Gastroesophageal sphincter (tissue), 4 donors: ENCODE results near the gene USP44. TPM values are rescaled to one million over a fixed set of nuclear protein-coding genes. Genes with fewer than 3 reads are reported as not detected.

Experiments used
- ATAC-seq: fragments of 150-250 bp; one replicate; pipeline ENCODE4 v1.9.1; 2016; ENCODE audit warnings: mild to moderate bottlenecking, moderate library complexity
- H3K27ac ChIP-seq, 4 donors: fragments of 200-600 bp; sonication (generic) in 3 of 4; 1 replicate in 3 of 4; 2 replicates in 1 of 4; pipeline ENCODE4 v1.5.1; 2016 to 2019
- H3K27me3 ChIP-seq: fragments of 200-600 bp; sonication (generic); one replicate; pipeline ENCODE4 v1.5.1; 2019
- H3K36me3 ChIP-seq, 2 donors: fragments of 200-600 bp; sonication (generic); one replicate each; pipeline ENCODE4 v1.5.1; 2019; ENCODE audit warnings: control low read depth in 1 of 2
- H3K4me1 ChIP-seq, 3 donors: fragments of 200-600 bp; sonication (generic); 1 replicate in 2 of 3; 2 replicates in 1 of 3; pipeline ENCODE4 v1.5.1; 2016 to 2019; ENCODE audit warnings: control low read depth in 2 of 3
- H3K4me3 ChIP-seq, 2 donors: fragments of 200-600 bp; sonication (generic); one replicate each; pipeline ENCODE4 v1.5.1; 2019; ENCODE audit warnings: mild to moderate bottlenecking in 1 of 2, moderate library complexity in 1 of 2
- H3K9me3 ChIP-seq, 3 donors: fragments of 200-600 bp; sonication (generic); one replicate each; pipeline ENCODE4 v1.5.1; 2017 to 2019; ENCODE audit warnings: control low read depth in 2 of 3
- CTCF ChIP-seq, 4 experiments: fragments of 200-600 bp in 2 of 4; fragments of 450-650 bp in 2 of 4; sonication (generic) in 1 of 4; IDR thresholded peaks; one replicate each; pipeline ENCODE4 v1.5.1; 2017 to 2019; ENCODE audit warnings: antibody characterized with exemption in 4 of 4, mild to moderate bottlenecking in 2 of 4, moderate library complexity in 2 of 4
- EP300 ChIP-seq: sonication (generic); formaldehyde crosslinking; IDR thresholded peaks from one replicate; pipeline ENCODE4 v1.6.1; 2017; ENCODE audit warnings: antibody characterized with exemption, mild to moderate bottlenecking
- POLR2A ChIP-seq, 2 donors: fragments of 450-650 bp; IDR thresholded peaks; one replicate each; pipeline ENCODE4 v1.6.1; 2017; ENCODE audit warnings: antibody characterized with exemption in 2 of 2, mild to moderate bottlenecking in 2 of 2, moderate library complexity in 1 of 2
- POLR2AphosphoS5 ChIP-seq: sonication (generic); formaldehyde crosslinking; IDR thresholded peaks from one replicate; pipeline ENCODE4 v1.6.1; 2017; ENCODE audit warnings: antibody characterized with exemption
- WGBS, 2 donors: methylation state at CpG; one replicate each; pipeline ENCODE4 v1.1.5; 2018; ENCODE audit warnings: low coverage in 1 of 2; 5-methylcytosine and 5-hydroxymethylcytosine counted together
- total RNA-seq, 4 donors: library from RNA; depleted of rRNA; stranded (reverse); fragments of >200 nt; gene quantifications; one replicate each; pipeline ENCODE4 v1.1.0, GENCODE V29; 2016

USP44 gene
- total RNA-seq, 4 donors from 2014 or later, result 5.9 to 9.7 (median 6.0) TPM

DNA sequence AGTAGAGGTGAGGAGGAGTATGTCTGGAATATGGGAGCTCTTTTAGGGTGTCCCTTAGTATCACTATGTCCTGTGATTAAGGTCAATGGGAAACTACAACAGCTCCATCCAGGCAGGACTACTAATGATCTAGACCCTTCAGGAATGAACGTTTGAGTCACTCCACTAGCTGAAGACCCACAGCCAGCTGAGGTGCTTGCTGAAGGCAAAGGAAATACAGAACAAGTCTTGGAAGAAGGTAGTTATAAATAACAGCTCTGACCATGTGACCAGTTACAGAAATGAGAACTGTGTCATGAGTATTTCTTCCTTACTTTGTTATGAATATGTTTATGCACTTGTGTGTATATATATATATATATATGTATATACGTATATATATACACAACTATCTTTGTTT, 40.5 kb upstream of the USP44 start:
- no peaks in the 10 kb centered on the region for H3K9me3 ChIP-seq
- H3K27ac ChIP-seq, result no peak overlapping the region
- H3K4me1 ChIP-seq, result peaks cover 0 to 9% (median 0%) of the 10 kb centered on the region in 3 donors
- no peaks in the 10 kb centered on the region for H3K27me3 ChIP-seq
- no peak for ATAC-seq
- H3K36me3 ChIP-seq, result no peaks in the 10 kb centered on the region
- TF ChIP-seq POLR2AphosphoS5 (no peak), POLR2A (IDR thresholded peaks at IDR 0.05) (no peak), CTCF (IDR thresholded peaks at IDR 0.05) (no peak), EP300 (no peak)
- 53 to 75% methylated on average over 1 to 2 of the region's 2 CpGs for WGBS, 2 donors
- no peak overlapping the region for H3K4me3 ChIP-seq

- Histone ChIP-seq H3K4me3 (no peak overlapping the region), H3K36me3 (no peaks in the 10 kb centered on the region), H3K27ac (no peak overlapping the region), H3K4me1 (peaks cover 0 to 9% (median 0%) of the 10 kb centered on the region in 3 donors), H3K27me3 (no peaks in the 10 kb centered on the region), H3K9me3 (no peaks in the 10 kb centered on the region)
- TF ChIP-seq POLR2A (IDR thresholded peaks at IDR 0.05) (no peak), EP300 (no peak), CTCF (IDR thresholded peaks at IDR 0.05) (no peak), POLR2AphosphoS5 (no peak)
- no peak for ATAC-seq
- WGBS, 2 donors, result 89 to 100% methylated on average over 2 of the region's 2 CpGs
Measured at GRCh38 chr12:95590775-95591174, 39.5 kb upstream of the USP44 start.

- no peaks in the 10 kb centered on the region for H3K27me3 ChIP-seq
- ATAC-seq, result no peak
- no peaks in the 10 kb centered on the region for H3K4me1 ChIP-seq
- no peaks in the 10 kb centered on the region for H3K9me3 ChIP-seq
- no peak for TF ChIP-seq EP300
- TF ChIP-seq POLR2A (IDR thresholded peaks at IDR 0.05), result no peak
- no peak for TF ChIP-seq CTCF (IDR thresholded peaks at IDR 0.05)
- TF ChIP-seq POLR2AphosphoS5, result no peak
- no peak overlapping the region for H3K4me3 ChIP-seq
- 75% methylated on average over 1 to 2 of the region's 2 CpGs for WGBS, 2 donors
- H3K27ac ChIP-seq, result no peak overlapping the region
- no peaks in the 10 kb centered on the region for H3K36me3 ChIP-seq
Measured at GRCh38 chr12:95583933-95584332, 32.7 kb upstream of the USP44 start.

DNA sequence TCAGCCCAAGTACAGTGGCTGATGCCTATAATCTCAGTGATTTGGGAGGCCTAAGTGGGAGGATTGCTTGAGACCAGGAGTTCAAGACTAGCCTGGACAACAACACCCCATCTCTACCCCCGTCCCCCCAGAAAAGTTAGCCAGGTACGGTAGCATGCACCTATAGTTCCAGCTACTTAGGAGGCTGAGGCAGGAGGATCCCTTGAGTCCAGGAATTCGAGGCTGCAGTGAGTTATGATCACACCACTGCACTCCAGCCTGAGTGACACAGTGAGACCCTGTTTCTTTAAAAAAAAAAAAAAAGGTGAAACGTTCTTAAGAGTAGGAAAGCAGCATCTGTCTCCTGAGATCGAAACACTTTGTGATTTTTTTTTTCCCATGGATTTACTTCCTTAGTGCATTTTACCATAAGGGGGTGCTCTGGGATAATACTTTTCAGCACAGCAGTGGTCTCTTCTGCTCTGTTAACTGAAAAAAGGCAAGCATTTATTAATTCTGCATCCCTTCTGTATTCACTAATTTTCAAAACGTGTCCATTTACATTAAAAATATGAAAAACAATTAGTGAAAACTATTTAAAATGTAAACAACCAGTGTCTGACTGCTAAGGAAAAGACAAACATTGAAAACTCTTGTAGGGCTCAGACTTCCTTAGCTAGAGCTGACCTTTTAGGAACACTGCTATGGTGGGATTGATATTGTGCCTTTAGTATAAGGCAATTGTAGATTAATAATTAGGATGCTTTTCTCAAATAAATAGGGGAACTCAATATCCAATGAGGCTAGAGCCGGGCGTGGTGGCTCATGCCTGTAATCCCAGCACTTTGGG, 31.2 kb upstream of the USP44 start:
- 35 to 48% methylated on average over 6 to 7 of the region's 8 CpGs for WGBS, 2 donors
- no peaks in the 10 kb centered on the region for H3K36me3 ChIP-seq
- H3K4me1 ChIP-seq, result no peaks in the 10 kb centered on the region
- peak; percentile 29 to 63 (median 59) for TF ChIP-seq CTCF (IDR thresholded peaks at IDR 0.05)
- TF ChIP-seq EP300, result no peak
- TF ChIP-seq POLR2AphosphoS5, result no peak
- no peaks in the 10 kb centered on the region for H3K27me3 ChIP-seq
- no peak for ATAC-seq
- H3K9me3 ChIP-seq, result no peaks in the 10 kb centered on the region
- H3K4me3 ChIP-seq, result no peak overlapping the region
- no peak overlapping the region for H3K27ac ChIP-seq

DNA sequence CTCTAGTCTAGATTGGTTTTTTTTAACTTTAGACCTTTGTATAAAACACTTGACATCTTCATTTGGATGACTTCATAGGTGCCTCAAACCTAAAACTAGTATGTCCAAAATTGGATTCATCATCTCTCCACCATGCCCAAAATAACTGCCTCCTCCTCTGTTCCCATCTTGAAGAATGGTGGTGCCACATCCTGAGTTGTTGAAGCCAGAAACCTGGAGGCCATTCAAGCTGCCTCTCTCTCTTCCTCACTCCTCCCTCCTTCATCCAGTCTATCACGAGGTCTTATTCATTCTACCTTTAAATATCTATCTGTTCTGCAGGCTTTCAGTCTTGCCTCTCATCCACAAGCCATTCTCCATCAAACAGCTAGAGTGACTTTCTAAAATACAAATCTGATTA, 26.5 kb upstream of the USP44 start:
- TF ChIP-seq POLR2AphosphoS5 (no peak), POLR2A (IDR thresholded peaks at IDR 0.05) (no peak), EP300 (no peak), CTCF (IDR thresholded peaks at IDR 0.05) (no peak)
- no peak overlapping the region for H3K4me3 ChIP-seq

More for the DNA sequence above, 26.5 kb upstream of the USP44 start:
- H3K4me1 ChIP-seq, result no peaks in the 10 kb centered on the region
- H3K36me3 ChIP-seq, result no peaks in the 10 kb centered on the region
- H3K9me3 ChIP-seq, result no peaks in the 10 kb centered on the region
- no peaks in the 10 kb centered on the region for H3K27me3 ChIP-seq
- WGBS, 2 donors, result 80 to 91% methylated on average over 1 of the region's 1 CpG
- H3K27ac ChIP-seq, result no peak overlapping the region
- no peak for ATAC-seq
